ENCODE data around the gene NDOR1.
A peak's percentile ranks its signal among the peaks of the same experiment; 100 is the strongest.

NDOR1 gene

DNA sequence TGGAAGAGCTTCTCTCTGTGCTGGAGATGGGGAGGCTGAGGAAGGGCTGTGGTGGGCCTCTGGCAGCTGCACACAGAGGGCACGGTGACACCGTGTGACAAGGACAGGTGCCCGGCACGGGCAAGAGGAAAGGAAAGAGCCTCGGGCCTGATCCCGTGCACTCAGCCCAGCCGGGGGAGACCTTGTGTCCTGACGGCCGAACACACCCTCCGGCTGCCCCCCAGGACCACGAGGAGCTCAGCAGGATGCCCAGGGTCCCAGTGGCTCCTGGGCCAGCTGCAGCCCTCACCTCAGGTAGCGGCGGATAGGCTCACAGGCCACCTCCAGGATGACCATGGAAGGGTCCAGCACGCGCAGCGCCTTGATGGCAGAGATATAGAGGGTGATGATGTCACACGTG lies 22.7 kb upstream of the NDOR1 start:
- no peak for DNase-seq (ENCODE audit: low read depth, low spot score)

DNA sequence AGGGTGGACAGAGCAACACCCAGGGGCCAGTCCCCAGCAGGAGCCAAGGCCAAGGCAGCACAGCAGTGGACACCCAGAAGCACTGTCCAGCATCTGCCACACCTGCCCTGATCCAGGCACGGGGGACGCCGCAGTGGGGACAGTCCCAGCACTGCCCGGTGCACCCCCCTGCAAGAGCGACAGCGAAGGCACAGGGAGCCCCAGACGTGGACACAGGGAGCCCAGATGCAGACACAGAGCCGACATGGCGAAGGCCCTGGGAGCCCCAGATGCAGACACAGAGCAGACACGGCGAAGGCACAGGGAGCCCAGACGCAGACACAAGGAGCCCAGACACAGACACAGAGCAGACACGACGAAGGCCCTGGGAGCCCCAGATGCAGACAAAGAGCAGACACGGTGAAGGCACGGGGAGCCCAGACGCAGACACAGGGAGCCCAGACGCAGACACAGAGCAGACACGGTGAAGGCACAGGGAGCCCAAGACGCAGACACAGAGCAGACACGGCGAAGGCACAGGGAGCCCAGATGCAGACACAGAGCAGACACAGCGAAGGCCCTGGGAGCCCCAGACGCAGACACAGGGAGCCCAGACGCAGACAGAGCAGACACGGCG lies 21.4 kb upstream of the NDOR1 start:
- no peak for DNase-seq (ENCODE audit: low read depth, low spot score)

DNA sequence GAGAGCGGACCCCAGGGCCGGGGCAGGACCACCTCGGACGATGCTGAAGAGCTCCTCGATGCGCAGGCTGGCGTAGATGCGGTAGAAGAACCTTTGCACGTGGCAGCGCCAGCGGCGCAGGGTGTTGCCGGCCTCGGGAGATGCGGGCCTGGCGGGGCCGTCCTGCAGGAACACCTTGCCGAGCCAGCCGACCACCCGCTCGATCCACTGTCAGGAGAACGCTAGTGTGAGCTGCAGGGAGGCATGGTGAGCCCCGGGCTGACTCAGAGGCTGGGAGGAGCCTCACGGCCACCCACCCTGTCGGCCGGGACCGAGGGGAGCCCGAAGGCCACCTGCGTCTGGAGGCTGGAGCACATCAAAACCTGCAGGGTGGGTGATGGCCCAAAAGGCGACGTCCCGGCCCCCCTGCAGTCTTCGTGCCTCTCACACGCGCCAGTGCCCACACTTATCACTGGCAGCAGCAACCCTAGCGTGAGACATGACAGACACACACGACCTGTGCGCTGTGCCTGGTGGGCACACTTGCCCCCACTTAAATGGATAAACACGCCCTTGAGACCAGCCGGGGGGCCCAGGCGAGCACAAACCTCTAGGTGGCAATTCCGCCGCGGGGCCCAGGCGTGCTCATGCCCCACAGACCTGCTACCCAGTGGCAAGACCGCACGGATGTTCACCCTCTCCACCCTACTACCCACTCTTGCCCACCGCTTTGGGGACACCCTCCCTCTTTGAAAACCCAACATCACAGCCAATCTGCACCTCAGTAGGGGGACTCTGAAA lies 20.4 kb upstream of the NDOR1 start:
- DNase-seq (ENCODE audit: low read depth, low spot score) = no peak

DNA sequence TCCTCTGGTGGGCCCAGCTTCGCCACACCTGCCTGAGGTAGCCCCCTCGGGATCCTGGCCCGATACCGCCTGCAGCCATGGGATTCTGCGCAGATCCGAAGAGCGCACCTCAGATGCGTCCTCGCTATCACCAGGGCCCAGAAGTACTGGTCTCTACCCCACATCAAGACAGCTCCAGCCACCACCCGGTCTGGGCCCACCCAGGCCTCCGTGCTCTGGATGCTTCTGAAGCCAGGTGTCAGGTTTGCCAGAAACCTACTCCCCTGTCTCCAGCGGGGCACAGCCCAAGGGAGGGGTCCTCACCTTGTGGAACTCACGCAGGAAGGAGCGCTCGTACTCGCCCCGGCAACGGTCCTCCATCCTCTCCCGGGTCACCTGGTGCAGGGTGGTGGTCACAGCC lies 19.6 kb upstream of the NDOR1 start:
- no peak for DNase-seq (ENCODE audit: low read depth, low spot score)

DNA sequence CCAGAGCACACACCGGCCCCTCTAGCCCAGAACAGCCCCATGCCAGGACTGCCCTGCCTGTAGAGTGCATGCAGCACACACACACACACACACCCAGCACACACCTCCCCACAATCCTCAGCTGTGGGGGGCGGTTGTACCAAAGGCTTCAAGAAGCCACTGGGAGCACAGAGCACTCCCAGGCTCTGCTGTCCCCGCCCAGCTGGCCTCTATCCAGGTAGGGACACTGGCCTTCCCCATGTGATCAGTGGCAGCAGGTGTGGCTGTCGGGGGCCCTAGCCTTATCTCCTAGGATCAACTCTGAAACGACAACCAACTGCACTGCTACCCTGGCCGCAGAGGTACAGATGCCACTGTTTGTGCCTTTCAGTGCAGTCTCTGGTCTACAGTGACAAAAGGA lies 19.1 kb upstream of the NDOR1 start:
- no peak for DNase-seq (ENCODE audit: low read depth, low spot score)

DNA sequence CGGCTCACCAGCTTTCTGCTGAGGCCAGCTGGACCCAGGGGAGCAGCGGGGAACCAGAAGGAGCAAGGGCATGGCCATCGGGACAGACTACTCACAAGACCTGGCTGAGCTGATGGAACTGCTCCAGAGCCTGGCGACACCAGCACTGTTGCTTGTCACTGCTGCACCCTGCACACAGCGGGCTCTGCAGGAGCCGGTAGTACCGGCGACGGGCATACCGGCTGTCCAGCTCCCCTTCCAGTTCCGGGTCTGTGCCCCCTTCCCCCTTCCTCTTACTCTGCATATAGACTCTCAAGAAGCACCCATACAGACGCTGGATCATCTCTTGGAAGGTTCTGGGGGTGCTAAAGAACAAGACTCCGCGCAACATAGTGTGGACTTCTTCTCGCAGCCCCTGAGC lies 18.1 kb upstream of the NDOR1 start:
- DNase-seq (ENCODE audit: low read depth, low spot score) = no peak

DNA sequence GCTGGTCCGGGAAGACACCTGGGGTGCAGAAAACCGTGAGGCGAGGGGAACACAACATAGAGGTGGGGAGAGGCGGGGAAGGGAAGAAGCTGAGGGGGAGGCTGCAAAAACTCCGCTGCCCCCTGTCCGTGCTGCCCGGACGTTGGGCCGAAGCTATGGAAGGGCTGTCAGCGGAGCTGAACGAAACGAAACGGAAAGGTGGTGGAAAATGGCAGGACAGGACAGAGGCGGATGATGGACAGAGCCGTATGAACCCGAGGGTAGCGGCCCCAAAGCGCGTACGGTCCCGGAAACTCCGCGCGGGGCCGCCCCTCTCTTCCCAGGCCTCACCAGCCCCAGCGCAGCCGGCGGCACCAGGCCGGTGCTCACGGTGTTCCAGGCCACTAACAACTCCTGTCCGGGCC lies 17.4 kb upstream of the NDOR1 start:
- no peak for DNase-seq (ENCODE audit: low read depth, low spot score)

DNA sequence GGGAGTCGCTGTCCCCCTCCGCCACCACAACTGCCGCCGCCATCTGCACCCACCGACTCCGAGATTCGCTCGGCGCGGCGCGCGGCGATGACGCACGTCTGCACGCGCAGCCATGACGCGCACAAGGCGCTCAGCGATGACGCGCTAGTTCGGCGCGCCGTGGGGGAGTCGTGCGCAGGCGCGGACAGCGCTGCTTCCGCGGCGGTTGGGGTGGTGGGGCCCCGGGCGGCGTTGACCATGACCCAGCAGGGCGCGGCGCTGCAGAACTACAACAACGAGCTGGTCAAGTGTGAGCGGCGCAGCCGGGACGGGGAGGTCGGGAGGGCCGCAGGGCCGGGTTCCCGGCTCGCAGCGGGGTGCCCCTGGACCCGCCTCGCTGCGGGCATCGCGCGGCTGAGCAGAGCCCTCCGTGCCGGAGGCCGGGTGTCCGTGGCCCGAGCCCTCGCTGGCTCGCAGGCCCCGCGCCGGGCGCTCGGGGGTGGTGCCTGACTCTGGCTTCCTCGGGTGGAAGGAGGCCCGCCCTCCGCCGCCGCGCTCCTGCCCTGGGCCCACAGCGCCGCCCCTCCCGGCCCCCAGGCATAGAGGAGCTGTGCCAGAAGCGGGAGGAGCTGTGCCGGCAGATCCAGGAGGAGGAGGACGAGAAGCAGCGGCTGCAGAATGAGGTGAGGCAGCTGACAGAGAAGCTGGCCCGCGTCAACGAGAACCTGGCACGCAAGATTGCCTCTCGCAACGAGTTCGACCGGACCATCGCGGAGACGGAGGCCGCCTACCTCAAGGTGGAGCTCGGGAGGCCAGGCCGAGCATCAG lies 16.8 kb upstream of the NDOR1 start, which contains the start of the genes ANAPC2 and SSNA1:
TSS of gene ANAPC2 (minus strand) at position 71 of the 807 bp plus-strand sequence. CDS start at position 43, 28 bp downstream.
TSS of gene SSNA1 (plus strand) at position 187 of the 807 bp plus-strand sequence. CDS start at position 238, 51 bp downstream.
- DNase-seq (ENCODE audit: low read depth, low spot score) = peak; percentile 89

DNA sequence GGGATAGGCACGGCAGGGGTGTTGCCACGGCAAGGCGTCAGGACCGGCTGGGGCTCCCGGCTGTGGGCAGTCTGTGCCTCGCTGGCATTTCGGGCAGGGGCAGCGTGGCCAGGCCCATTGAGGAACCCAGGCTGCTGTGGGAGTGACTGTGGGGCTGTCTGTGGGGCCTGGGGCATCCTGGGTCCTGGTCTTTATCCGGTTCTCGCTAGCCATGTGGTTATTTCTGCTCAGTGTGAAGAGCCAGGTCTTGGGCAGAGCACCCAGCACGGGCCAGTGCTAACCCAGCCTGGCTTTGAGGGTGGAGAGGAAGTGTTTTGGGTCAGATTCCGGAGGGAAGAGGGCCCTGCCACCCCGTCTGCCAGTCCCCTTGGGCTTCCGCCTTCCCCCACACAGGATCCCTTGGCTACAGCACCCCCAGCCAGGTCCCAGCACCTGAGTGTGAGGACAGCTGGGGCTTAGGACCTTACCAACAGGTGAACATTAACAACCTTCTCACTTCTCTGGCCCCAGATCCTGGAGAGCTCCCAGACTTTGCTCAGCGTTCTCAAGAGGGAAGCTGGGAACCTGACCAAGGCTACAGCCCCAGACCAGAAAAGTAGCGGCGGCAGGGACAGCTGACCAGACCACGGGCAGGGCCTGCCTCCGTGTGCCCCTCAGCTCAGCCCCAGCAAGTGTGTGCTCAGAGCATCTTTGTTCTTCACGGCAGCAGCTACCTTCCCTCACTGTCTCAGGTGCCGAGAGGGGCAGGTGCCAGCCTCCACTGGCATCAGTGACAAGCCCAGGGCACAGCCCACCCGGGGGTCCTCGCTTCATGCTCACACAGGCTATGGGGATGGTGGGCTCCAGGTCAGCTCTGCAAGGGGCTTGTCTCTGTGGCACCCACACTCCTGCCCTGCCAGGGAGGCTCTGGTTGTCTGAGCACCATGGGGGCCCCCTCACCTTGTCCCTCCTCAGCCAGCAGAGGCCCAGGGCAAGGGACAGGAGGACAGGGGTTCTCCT lies 15.9 kb upstream of the NDOR1 start:
- DNase-seq (ENCODE audit: low read depth, low spot score) = no peak

DNA sequence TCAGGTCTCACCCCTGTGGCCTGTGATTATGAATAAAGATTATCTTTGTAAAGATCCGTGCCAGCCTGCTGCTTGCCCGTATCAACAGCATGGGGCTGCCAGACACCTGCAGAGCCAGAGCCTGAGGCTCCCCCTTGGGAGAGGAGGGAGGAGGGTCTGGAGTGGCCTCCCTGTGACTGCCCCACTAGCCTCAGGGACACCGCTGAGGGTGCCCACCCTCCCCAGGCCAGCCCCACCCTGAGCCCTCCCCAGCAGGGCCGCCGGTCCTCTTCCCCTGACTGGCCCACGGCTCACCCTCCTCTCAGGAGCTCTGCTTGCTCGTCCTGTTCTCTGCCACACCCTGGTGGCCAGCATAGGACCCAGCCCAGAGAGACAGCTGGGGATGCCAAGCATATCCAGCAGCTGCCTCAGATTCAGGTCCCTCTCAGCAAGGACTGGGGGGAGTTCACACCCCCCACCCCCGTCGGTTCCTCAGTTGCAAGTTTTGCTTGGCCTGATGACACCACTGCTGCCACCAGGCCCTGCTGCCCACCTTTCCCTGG lies 15.1 kb upstream of the NDOR1 start:
- no peak for DNase-seq (ENCODE audit: low read depth, low spot score)

DNA sequence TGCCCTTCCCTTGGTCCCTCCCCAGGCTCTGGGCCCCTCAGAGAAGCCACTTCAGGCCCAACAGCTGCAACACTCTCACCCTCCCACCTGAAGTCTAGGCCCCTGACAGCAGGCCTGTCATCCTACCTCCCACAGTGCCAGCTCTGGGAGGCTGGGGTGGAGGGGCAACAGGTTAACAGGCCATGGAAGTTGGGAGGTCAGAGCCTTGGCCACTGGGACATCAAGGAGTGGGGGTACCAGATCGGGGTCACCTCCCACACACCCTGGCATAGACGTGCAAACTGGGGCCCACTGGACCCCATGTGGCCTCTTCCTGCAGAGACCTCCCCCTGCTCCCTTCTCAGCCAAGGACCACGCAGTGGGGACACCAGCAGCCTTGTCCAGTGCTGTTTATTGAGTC lies 14.3 kb upstream of the NDOR1 start:
- DNase-seq (ENCODE audit: low read depth, low spot score) = no peak

DNA sequence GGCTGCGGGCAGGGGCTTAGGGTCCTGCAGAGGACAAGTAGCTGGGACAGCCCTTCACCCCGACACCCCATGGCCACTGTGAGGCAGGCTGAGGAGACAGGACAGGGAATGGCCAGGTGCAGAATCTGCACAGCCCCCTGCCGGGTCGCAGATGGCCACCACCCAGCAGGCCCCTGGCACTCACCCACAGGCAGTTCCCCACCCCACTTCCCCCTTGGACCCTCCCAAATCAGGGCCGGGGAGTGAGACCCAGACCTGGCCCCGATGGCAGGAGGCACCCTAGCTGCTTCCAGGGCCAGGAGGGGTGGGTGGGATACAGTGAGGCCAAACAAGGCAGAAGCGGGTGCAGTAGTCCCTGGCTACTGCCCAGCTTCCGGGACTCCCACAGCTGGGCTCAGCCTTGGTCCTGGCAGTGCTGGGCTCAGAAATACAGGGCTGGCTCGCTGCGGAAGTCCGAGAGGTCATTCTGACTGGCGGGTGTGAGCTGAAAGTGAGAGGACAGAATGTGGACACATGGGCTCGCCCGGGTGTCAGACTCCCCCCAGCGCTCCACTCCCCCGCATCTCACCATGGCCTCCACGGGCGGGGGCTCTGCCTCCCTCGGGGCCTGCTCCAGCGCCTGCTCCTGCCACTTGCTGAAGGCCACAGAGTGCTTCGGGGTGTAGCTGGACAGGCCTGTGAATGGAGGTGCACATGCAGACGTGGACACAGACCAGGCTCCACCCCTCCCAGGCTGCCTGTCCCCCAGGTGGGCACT lies 13.6 kb upstream of the NDOR1 start:
- no peak for DNase-seq (ENCODE audit: low read depth, low spot score)

DNA sequence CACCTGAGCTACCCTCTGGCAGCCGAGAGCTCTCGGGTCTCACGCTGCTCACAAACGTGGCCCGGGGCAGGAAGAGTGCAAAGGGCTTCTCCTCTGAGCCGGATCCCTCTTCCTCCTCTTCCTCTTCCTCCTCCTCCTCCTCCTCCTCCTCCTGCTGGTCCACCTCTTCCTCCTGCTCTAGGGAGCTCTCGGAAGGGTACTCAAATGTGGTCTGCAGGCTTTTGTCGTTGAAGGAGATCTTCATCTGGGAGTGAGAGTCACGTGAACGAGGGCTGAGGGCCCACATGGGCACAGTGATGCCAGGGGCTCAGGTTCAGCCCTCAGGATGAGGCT lies 13.1 kb upstream of the NDOR1 start:
- DNase-seq (ENCODE audit: low read depth, low spot score) = no peak

DNA sequence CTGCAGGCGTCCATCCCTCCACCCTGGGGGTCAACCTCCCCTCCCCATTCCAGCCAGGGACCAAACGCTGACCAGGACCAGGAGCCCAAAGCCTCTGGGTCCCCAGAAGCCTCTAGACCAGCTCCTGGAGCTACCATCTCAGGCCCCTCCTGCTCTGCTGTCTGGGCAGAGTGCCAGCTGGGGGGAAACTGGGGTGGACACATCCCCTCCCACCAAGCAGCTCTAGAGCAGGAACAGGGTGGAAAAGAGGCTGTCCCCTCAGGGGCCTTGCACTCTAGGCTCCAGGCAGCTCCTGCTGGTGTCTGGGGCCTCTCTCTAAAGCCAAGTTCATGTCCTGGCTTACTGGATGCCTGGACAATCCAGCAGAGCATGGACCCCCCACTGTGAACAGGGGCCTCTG lies 12.6 kb upstream of the NDOR1 start:
- no peak for DNase-seq (ENCODE audit: low read depth, low spot score)

DNA sequence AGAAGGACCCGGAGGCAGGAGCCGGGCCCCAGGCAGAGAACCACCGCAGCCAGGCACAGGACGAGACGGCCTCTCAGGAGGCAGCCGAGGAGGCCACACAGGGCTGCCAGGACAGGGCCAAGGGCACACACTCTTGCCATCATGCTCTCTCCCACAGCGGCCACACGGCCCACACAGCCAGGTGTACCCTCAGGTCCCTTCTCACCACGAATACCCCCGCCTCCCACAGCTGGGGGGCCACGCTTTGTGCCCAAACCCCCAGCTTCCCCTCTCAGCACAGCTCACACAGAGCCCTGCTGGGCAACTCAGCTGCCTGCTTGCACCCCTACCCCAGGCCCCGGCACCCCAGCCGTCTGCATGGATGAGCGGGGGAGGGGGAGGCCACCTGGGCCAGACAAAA lies 11.7 kb upstream of the NDOR1 start:
- no peak for DNase-seq (ENCODE audit: low read depth, low spot score)

DNA sequence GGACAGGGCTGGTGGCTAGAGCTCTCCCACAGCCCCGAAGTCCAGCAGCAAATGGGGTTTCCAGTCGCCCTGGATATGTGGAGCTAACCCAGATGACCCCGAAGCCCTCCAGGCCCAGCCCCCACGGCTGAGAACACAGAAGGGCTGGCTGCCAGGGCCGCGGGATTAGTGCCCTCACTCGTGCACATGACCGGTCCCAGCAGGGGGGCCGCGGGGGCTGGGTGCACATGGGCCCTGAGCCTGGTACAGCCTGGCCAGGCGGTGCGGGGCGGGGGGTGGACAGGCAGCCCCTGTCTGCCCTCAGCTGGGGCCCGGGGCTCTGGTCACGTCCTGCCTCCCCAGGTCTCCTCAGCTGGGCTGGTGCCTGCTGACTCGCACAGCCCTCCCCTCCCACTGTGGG lies 11.1 kb upstream of the NDOR1 start:
- DNase-seq (ENCODE audit: low read depth, low spot score) = no peak

DNA sequence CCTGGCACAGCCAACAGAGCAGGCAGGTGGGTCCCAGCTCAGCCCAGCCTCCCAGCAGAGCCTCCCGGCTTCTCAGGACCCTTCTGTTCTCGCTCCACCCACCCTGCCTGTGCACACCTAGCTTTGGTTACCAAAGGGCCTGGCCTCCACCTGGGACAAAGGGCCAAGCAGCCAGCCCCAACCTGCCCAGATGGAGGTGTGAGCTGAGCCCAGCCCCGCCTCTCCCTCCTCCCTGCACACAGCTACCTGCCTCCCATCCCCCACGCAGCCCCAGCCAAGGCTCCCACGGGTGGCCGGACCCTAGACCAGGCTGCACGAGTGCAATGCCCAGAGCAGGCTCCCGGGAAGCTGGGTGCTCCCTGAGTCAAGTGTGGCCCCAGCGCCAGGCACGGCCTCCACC lies 10.6 kb upstream of the NDOR1 start:
- no peak for DNase-seq (ENCODE audit: low read depth, low spot score)

DNA sequence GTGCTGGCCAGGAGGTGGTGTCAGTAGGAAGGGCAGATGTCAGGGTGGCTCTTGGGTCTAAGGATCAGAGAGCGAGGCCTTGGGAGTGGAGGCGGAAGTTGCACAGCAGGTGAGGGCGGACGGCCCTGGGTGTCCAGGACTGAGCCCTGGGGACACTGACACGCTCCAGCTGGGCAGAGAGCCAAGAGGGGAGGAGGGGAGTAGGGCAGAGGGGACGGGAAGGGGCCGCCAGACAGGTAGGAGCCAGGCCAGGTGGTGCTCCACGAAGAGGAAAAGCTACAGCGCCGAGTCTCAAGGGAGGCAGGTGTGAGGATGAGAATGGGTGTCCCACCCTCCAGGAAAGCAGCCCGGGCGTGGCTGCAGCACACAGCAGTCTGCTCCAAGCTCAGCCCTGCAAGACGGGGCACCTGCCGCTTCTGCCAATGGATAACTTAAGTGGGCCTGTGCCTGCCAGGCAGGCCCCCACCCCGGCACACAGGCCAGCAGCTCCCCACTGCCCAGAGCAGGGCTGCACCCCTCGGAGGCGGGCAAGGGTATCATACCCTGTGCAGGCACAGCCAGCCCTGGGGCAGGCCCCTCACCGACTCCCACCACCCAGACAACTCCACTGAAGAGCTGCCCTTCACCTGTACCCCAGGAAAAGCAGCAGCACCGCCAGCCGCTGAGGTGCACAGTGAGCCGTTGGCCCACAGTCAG lies 9.8 kb upstream of the NDOR1 start:
- no peak for DNase-seq (ENCODE audit: low read depth, low spot score)

DNA sequence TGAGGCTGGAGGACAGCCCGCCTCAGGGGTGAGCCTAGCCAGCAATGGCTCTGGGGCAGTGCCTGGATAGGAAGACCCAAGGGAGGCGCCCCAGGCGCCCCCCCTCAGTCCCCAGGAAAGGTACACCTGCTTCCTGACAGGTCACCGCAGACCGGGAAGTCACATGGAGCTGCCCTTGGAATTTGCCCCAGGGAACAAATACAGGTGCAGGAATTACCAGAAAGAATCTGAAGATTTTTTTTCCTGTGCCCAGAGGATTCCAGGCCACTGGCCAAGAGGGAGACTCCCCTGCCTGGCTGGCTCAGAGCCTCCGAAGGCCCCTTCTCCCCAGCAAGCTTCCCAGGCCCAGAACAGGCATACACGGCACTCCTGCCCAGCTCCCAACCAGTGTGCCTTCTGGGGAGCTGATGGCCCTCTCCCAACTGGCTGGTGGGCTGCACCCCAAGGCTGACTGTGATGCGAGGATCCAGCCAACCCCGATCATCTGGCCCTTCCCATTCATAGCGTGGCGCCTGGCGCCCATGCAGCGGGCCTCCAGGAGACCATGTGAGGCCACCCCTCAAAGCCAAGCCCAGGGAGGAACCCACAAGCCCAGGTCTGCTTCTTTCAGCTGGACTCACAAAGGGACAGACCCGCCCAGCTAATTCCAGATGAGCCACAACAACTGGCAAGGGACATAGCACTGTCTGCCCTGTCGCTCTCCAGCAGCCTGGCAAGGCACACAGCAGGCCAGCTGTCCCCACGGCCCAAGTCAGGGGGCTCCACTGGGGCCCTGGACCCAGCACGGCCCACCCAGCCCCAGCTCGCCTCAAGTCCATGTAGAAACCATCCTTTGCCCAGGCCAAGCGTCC lies 7.2 kb upstream of the NDOR1 start:
- DNase-seq (ENCODE audit: low read depth, low spot score) = no peak

All from brain pericyte (primary cell).